HG02852 (cell line): ENCODE results near the gene RASSF7.
"Not testable (repeated sequence)": the region's sequence is repeated elsewhere in the genome, so short reads cannot be mapped to it uniquely, and the experiment has no call there.

Experiments
- ATAC-seq: cut with Tn5 transposase; IDR thresholded peaks from one replicate; pipeline ENCODE4 v1.9.1; 2021; ENCODE audit warnings: mild to moderate bottlenecking, moderate library complexity; ENCODE audit not compliant: unreplicated experiment

The RASSF7 gene

DNA sequence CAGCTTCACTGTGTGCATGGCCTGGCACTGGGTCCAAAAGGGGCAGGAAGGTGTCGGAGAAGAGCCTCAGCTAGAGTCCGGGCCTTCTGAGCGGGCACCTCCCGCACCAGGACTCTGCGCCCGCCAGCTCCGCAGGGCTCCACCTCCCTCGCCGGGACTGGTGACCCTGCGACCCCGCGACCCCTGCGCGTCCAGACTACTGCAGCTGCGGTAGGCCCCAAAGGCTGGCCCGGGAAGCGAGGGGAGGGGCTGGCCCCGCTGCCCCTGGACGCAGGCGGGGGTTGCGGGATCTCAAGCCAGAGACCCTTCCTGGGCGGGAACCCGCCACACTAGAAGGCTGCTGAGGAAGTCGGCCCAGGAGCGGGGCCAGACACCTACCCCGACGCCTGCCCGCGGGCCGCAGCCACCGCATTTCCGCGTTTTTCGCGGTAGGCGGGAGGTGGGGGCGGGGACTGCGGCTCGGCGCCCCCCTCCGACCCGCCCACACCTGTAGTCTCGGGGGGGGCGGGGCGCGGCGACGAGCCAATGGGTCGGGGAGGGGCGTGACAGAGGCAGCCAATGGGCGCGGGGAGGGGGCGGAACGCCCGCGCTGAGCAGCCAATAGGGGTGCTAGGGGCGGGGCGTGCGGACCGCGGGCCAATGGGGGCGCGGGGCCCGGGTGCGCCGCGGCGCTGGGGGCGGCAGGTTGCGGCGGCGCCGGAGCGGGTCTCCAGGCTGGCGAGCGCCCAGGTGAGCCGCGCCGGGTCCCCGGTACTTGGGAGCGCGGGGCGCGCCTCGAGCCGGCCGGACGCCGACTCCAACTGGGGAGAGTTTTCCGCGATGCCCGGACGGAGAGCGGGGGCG lies at the start of gene RASSF7, which contains the start of gene LMNTD2:
Gene RASSF7 (plus strand): TSS at position 666 of the 843 bp plus-strand sequence. CDS start 799 bp downstream, outside the sequence.
Gene LMNTD2 (minus strand): TSS at position 434 of the 843 bp plus-strand sequence. CDS start 22 bp downstream, at position 412.
- ATAC-seq = peak; percentile 74

GRCh38 chr11:512761-513595 lies 47.8 kb upstream of the RASSF7 start:
- no peak for ATAC-seq

- no peak for ATAC-seq
Observed at GRCh38 chr11:514606-515005, 46.2 kb upstream of the RASSF7 start.

DNA sequence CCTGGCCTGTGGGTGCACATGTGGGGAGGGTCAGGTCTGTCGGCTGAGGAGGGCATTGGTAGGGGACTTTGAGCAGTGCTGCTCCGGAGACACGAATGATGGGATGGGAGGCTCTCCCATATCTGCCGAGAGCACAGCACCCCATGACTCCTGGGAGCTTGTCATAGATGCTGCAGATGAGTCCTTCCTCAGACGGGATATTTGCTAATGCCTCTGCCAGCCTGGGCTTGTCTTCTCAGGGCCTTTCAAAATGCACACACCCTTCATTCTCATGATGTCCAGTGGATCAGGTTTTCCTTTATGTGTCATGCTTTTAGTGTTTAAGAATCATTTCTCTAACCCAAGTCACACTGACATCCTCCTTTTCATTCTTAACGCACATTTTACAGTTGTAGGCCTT lies 45.6 kb upstream of the RASSF7 start:
- no peak for ATAC-seq

GRCh38 chr11:516400-516799 lies 44.4 kb upstream of the RASSF7 start:
- ATAC-seq = no peak

DNA sequence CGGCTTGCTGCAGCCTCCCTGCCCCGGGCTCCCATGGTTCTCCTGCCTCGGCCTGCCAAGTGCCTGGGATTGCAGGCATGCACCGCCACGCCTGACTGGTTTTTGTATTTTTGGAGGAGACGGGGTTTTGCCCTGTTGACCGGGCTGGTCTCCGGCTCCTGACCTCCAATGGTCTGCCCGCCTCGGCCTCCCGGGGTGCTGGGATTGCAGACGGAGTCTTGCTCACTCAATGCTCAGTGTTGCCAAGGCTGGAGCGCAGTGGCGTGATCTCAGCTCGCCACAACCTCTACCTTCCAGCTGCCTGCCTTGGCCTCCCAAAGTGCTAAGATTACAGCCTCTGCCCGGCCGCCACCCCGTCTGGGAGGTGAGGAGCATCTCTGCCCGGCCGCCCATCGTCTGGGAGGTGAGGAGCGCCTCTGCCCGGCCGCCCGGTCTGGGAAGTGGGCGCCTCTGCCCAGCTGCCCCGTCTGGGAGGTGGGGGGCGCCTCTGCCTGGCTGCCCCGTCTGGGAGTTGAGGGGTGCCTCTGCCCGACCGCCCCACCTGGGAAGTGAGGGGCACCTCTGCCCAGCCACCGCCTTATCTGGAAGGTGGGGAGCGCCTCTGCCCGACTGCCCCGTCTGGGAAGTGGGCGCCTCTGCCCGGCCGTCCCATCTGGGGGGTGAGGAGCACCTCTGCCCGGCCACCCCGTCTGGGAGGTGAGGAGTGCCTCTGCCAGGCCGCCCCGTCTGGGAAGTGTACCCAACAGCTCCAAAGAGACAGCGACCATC lies 43.7 kb upstream of the RASSF7 start:
- ATAC-seq = not testable (repeated sequence)

GRCh38 chr11:518463-519202 lies 42.1 kb upstream of the RASSF7 start:
- ATAC-seq = peak; percentile 75

DNA sequence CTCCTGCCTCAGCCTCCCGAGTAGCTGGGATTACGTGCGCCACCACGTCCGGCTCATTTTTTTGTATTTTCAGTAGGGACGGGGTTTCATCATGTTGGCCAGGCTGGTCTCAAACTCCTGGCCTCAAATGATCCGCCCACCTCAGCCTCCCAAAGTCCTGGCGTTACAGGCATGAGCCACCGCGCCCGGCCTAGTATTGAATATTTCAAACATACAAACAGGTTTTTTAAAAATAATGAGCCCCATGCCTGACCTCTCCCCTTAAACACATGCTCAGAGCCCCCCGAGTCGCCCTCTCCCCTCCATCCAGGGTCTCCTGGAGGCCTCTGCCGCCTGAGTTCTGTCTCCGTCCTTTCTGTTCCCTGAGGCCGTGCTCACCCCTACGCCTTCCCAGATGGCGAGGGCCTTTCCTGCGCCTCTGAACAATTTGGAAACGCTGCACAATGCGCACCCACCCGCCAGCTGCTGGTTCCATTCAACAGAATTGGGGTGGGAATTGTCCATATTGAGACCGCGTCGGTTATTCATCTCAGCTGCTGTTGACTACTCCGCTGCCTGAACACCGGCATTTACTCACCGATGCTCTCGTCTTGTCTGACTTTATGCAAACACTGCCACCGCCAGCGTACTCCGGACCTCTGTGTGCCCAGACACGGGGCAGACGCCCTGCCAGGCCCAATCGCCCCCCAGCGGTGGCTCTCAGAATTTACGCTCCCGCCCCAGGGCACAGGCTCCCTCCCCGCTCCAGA lies 40.2 kb upstream of the RASSF7 start:
- ATAC-seq = no peak

DNA sequence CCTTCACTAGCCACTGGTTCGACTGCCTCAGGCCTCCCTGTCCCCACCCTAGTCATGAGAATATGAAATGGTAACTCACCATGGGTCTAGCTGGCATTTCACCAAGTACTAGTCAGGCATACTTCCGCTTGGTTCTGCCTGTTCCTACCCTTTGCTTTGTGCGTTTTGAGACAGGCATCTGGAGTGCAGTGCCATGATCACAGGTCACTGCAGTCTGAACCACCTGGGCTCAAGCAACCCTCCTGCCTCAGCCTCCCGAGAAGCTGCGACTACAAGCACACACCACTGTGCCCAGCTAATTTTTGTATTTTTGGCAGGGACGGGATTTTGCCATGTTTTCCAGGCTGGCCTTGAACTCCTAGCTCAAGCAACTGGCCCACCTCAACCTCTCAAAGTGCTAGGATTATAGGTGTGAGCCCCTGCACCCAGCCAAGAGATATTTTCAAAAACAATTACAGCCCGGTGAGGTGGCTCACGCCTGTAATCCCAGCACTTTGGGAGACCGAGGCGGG lies 39.5 kb upstream of the RASSF7 start:
- no peak for ATAC-seq

- ATAC-seq = no peak
Observed at GRCh38 chr11:526192-526591, 34.6 kb upstream of the RASSF7 start.

- no peak for ATAC-seq
Observed at GRCh38 chr11:528166-528814, 32.5 kb upstream of the RASSF7 start.

- no peak for ATAC-seq
Observed at GRCh38 chr11:528815-529727, 31.7 kb upstream of the RASSF7 start.

DNA sequence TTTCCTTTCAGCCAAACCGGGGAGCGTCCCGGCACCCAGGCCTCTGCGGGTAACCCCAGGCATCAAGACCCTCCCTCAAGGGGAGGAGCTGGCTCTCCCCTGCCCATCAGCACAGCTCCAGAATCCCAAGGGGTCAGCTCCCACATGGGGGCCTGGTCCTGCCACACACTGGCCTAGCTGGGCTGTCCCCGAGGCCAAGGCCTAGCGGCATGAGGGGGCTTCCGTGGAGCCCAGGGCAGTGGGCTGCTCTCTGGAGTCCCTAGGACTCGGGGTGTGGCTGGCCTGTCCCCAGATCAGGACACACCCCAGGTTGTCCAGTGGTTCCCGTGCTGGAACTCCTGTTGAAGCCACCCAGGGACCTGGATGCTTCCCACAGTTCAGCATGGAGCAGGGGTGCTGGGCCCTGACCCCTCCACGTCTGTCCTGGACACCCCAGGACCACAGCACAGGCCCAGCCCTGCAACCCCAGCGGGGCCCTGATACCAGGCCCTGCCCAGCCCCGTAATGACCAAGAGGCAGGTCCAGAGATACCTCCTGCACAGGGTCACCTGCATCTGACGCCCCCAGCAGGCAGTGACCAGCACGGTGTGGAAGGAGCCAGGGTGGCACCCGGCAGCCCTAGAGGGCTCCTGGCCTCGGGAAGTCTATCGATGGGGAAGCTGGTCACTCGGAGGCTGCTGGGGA lies 30.9 kb upstream of the RASSF7 start:
- ATAC-seq = no peak

- no peak for ATAC-seq
Observed at GRCh38 chr11:530960-531831, 29.6 kb upstream of the RASSF7 start.

GRCh38 chr11:531919-532526 lies 28.7 kb upstream of the RASSF7 start:
- ATAC-seq = no peak

DNA sequence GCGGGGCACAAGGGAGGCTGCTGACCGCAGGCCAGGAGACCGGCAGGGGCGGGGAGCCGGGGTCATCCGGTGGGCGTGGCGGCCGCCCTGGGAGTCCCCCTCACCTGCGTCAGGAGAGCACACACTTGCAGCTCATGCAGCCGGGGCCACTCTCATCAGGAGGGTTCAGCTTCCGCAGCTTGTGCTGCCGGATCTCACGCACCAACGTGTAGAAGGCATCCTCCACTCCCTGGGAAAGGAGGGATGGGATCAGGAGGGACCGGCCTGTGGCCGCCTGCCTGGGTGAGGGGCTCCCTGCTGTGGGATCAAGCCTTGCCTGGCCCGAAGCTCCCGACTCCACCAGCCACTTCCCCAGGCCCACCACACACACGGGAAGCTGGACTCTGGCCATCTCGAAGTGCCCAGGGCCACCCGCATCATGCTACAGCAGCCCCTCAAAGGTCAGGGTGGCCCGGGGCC lies 28.2 kb upstream of the RASSF7 start:
- no peak for ATAC-seq
